K562 (cell line): ENCODE data around the gene PIGL. TPM values are rescaled to one million over a fixed set of nuclear protein-coding genes. Genes with fewer than 3 reads are reported as not detected.

Experiments
- ATAC-seq: fragments of 200-7000 bp; cut with Tn5 transposase; 3 replicates; pipeline ENCODE4 v1.9.1; 2020; ENCODE audit warnings: moderate library complexity
- BruUV-seq: library from RNA; stranded (reverse); fragments of 400-500 nt; replicated peaks from 2 replicates; lab custom pipeline; 2021; lab: Mats Ljungman, UMichigan
- CTCF ChIA-PET: fragments of 300-600 bp; formaldehyde crosslinking; extraction: SDS; loops from one replicate; lab custom pipeline; 2021; ENCODE audit warnings: low intra/inter-chr PET ratio; lab: Yijun Ruan, JAX
- POLR2A ChIA-PET: fragments of 300-600, 350-650 bp; sonication (Branson Sonifier 250); formaldehyde crosslinking; extraction: SDS; loops from one replicate; lab custom pipeline; 2021; ENCODE audit warnings: antibody characterized with exemption, inconsistent platforms; lab: Yijun Ruan, JAX
- DNase-seq, 4 experiments: peaks; one replicate each; pipeline versions ENCODE4 v3.0.0 to v3.0.0-alpha.2; 2011 to 2018; ENCODE audit warnings: low spot score in 3 of 4, mixed read lengths in 3 of 4; ENCODE audit errors: extremely low read depth in 1 of 4
- FAIRE-seq: peaks from 2 replicates; lab custom pipeline; 2011; peaks lifted over from hg19 to GRCh38; lab: Jason Lieb, UNC
- H2AFZ ChIP-seq: 2 replicates; pipeline ENCODE4 v1.6.0; 2011; ENCODE audit warnings: low read depth, low read length, control low read depth, inconsistent platforms
- H3K27ac ChIP-seq: fragments of 200-600 bp; 3 replicates; pipeline ENCODE4 v1.8.0; 2011; ENCODE audit warnings: low read depth, mild to moderate bottlenecking, control low read depth, inconsistent platforms, low read length, moderate library complexity, mixed read lengths; ENCODE audit errors: extremely low read depth
- H3K27me3 ChIP-seq, 2 experiments: fragments of 300-600 bp in 1 of 2; 2 replicates in 1 of 2; 3 replicates in 1 of 2; pipeline versions ENCODE4 v1.6.0 to v1.8.0; 2011; ENCODE audit warnings: inconsistent platforms in 2 of 2, low read length in 2 of 2, mild to moderate bottlenecking in 1 of 2, mixed read lengths in 1 of 2, moderate library complexity in 1 of 2; ENCODE audit not compliant: control insufficient read depth in 2 of 2, insufficient read depth in 2 of 2
- H3K36me3 ChIP-seq: fragments of 300-600 bp; 3 replicates; pipeline ENCODE4 v1.8.0; 2011; ENCODE audit warnings: mild to moderate bottlenecking, low read length, inconsistent platforms; ENCODE audit not compliant: control insufficient read depth, insufficient read depth
- H3K4me1 ChIP-seq, 2 experiments: fragments of 200-600 bp in 1 of 2; replicated peaks in 1 of 2; 2 replicates in 1 of 2; 3 replicates in 1 of 2; pipeline versions ENCODE4 v1.5.1 to v1.8.0; 2011; ENCODE audit warnings: inconsistent platforms in 2 of 2, low read length in 2 of 2, mild to moderate bottlenecking in 1 of 2, mixed read lengths in 1 of 2, moderate library complexity in 1 of 2; ENCODE audit not compliant: control insufficient read depth in 2 of 2, insufficient read depth in 2 of 2
- H3K4me2 ChIP-seq: 2 replicates; pipeline ENCODE4 v1.6.1; 2011; ENCODE audit warnings: low read length, control low read depth, inconsistent platforms, mixed read lengths; ENCODE audit not compliant: insufficient read depth
- H3K4me3 ChIP-seq: fragments of 200-600 bp; sonication (generic), shearing (Covaris generic); 2 replicates; pipeline ENCODE4 v1.5.1; 2016; ENCODE audit warnings: control low read depth, inconsistent platforms
- H3K79me2 ChIP-seq: fragments of 200-600 bp; 3 replicates; pipeline ENCODE4 v1.8.0; 2011; ENCODE audit warnings: low read length, inconsistent platforms; ENCODE audit not compliant: control insufficient read depth, insufficient read depth
- H3K9ac ChIP-seq, 2 experiments: 2 replicates each; pipeline versions ENCODE4 v1.6.0 to v1.6.1; 2011; ENCODE audit warnings: low read depth in 2 of 2, low read length in 2 of 2, control low read depth in 1 of 2, inconsistent platforms in 1 of 2, mild to moderate bottlenecking in 1 of 2, mixed read lengths in 1 of 2; ENCODE audit not compliant: insufficient read depth in 1 of 2
- H3K9me1 ChIP-seq: one replicate; pipeline ENCODE4 v1.6.0; 2011; ENCODE audit warnings: inconsistent platforms, mild to moderate bottlenecking, low read length, moderate library complexity; ENCODE audit not compliant: control insufficient read depth, insufficient read depth
- H3K9me3 ChIP-seq: replicated peaks from 2 replicates; pipeline ENCODE4 v1.5.1; 2011; ENCODE audit warnings: low read depth, low read length, inconsistent platforms; ENCODE audit not compliant: control insufficient read depth, insufficient read depth
- H4K20me1 ChIP-seq: replicated peaks from 2 replicates; pipeline ENCODE4 v1.6.1; 2011; ENCODE audit warnings: low read length, inconsistent platforms, mixed read lengths; ENCODE audit not compliant: control insufficient read depth, insufficient read depth
- CEBPB ChIP-seq: fragments of 450-650 bp; IDR thresholded peaks from 2 replicates; pipeline ENCODE4 v1.6.1; 2016; ENCODE audit warnings: missing genetic modification characterization, missing compliant biosample characterization
- CHD2 ChIP-seq: IDR thresholded peaks from 2 replicates; pipeline ENCODE4 v1.6.1; 2011; ENCODE audit warnings: low read depth, low read length
- CTBP1 ChIP-seq: fragments of 450-650 bp; IDR thresholded peaks from 2 replicates; pipeline ENCODE4 v1.6.1; 2016; ENCODE audit warnings: borderline replicate concordance
- DEAF1 ChIP-seq: fragments of 450-650 bp; formaldehyde crosslinking; IDR thresholded peaks from 2 replicates; pipeline ENCODE4 v1.4.0; 2020; ENCODE audit warnings: mild to moderate bottlenecking, moderate library complexity
- HEY1 ChIP-seq: fragments of 250-450 bp; sonication (Bioruptor Pico); IDR thresholded peaks from 2 replicates; pipeline ENCODE4 v1.5.0; 2020; ENCODE audit warnings: mild to moderate bottlenecking, moderate library complexity, borderline replicate concordance
- MEF2A ChIP-seq: IDR thresholded peaks from 2 replicates; pipeline ENCODE4 v1.6.1; 2011; ENCODE audit warnings: low read depth, mild to moderate bottlenecking, low read length, moderate library complexity; ENCODE audit not compliant: control insufficient read depth
- NFE2L1 ChIP-seq: fragments of 450-650 bp; IDR thresholded peaks from 2 replicates; pipeline ENCODE4 v1.6.1; 2016; ENCODE audit warnings: missing genetic modification characterization, low read depth, mild to moderate bottlenecking, missing compliant biosample characterization, moderate library complexity, borderline replicate concordance
- POLR2B ChIP-seq: fragments of 450-650 bp; IDR thresholded peaks from 2 replicates; pipeline ENCODE4 v1.6.1; 2018; ENCODE audit warnings: low read depth; ENCODE audit not compliant: partially characterized antibody
- RBM22 ChIP-seq: fragments of 200-400 bp; formaldehyde crosslinking; IDR thresholded peaks from 2 replicates; pipeline ENCODE4 v1.6.1; 2018; ENCODE audit warnings: low read length, low read depth; ENCODE audit not compliant: poor library complexity, severe bottlenecking
- SAFB ChIP-seq: fragments of 200-400 bp; formaldehyde crosslinking; IDR thresholded peaks from 2 replicates; pipeline ENCODE4 v1.6.1; 2017; ENCODE audit warnings: low read depth, low read length, borderline replicate concordance
- SMARCA4 ChIP-seq: fragments of 450-650 bp; IDR thresholded peaks from 2 replicates; pipeline ENCODE4 v1.6.1; 2016
- SOX6 ChIP-seq: fragments of 450-650 bp; IDR thresholded peaks from 2 replicates; pipeline ENCODE4 v1.6.1; 2014; ENCODE audit warnings: mild to moderate bottlenecking
- TSC22D4 ChIP-seq: fragments of 450-650 bp; IDR thresholded peaks from 2 replicates; pipeline ENCODE4 v1.6.1; 2016; ENCODE audit warnings: missing genetic modification characterization, missing biosample characterization, control low read depth
- U2AF2 ChIP-seq: fragments of 200-400 bp; formaldehyde crosslinking; optimal IDR thresholded peaks from 2 replicates; pipeline ENCODE3; 2017; ENCODE audit warnings: low read depth, mild to moderate bottlenecking, low read length
- WGBS: fragments of 100-300 bp; shearing (Covaris generic); methylation state at CpG from one replicate; pipeline ENCODE4 v1.1.6; 2016; ENCODE audit warnings: low coverage, mixed read lengths; ENCODE audit not compliant: insufficient coverage; ENCODE audit errors: missing lambda C conversion rate; 5-methylcytosine and 5-hydroxymethylcytosine counted together
- in situ Hi-C: fragments of 300-500 bp; cut with MboI; formaldehyde crosslinking; loops from 4 replicates; pipeline ENCODE4 v1.15.0; 2018; ENCODE audit warnings: inconsistent platforms, mixed read lengths
- intact Hi-C: fragments of 100-400 bp; cut with micrococcal nuclease; formaldehyde crosslinking; loops from 2 replicates; pipeline ENCODE4 v1.14.2; 2022
- polyA plus RNA-seq, 8 experiments: library from polyadenylated mRNA; depleted of rRNA in 4 of 8; stranded (reverse) in 5 of 8; unstranded in 3 of 8; fragments of >200 nt; fragmentation: Nextera tagmentation in 2 of 8; fragmentation: Illumina TruSeq in 1 of 8; extraction: Ambion mirVana in 2 of 8; extraction: Trizol in 1 of 8; gene quantifications; 2 replicates each; pipeline versions ENCODE4 v1.2.1 to v1.2.3, GENCODE V29; 2011 to 2014; ENCODE audit warnings: inconsistent platforms in 1 of 8, missing spikeins in 1 of 8
- total RNA-seq, 7 experiments: library from RNA; depleted of rRNA in 6 of 7; stranded (reverse); fragments of >200 nt in 6 of 7; fragmentation: Illumina TruSeq in 2 of 7; extraction: Trizol in 2 of 7; gene quantifications; 2 replicates each; pipeline versions ENCODE4 v1.2.1 to v1.2.3, GENCODE V29; 2011 to 2021; ENCODE audit warnings: low replicate concordance in 1 of 7

The PIGL gene
- total and polyA plus RNA-seq, 9 of the 15 experiments (the other 6 are each of a cell fraction or from before 2014, with no cell fraction given), result 19.9 to 55.3 (median 29.6) TPM

DNA sequence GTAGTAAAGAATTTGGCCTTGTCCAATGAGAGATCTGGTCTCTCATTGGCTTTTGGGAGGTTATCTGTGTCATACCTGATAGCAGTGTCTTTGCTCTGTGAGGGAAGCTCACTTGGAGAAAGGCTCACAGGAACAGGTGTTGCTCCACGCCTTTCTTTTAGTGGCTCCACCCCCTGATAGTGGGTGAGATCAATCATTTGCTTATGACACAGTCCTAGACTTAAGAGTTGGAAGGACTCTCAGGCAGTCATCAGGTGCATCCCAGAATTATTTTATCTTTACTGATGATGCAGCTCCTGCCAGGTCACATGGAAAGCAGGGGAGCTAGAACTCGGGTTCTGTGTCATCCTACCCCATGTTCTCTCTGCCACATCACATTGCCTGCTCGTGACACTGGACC is 76.9 kb downstream of the PIGL start:
- no peaks in the 10 kb centered on the region for H3K9me1 ChIP-seq
- intact Hi-C loops, result no loop called here
- FAIRE-seq (no peak), ATAC-seq (no peak)
- H3K27ac ChIP-seq, result no peak overlapping the region
- no TSS peak for BruUV-seq
- TF ChIP-seq SAFB (no peak), DEAF1 (CRISPR knock-in tag) (no peak), CTBP1 (no peak), CEBPB (tag) (no peak), POLR2B (no peak), NFE2L1 (no peak), MEF2A (no peak), U2AF2 (no peak), CHD2 (no peak), HEY1 (CRISPR knock-in tag) (no peak), RBM22 (no peak), SOX6 (no peak), TSC22D4 (tag) (no peak), SMARCA4 (no peak)
- TF ChIP-seq, all 486 proteins: peak for 0
- ChIA-PET POLR2A (interaction anchor here (0.6 to 1.0 kb wide), 3 partner anchors 8 to 1398 kb away, joined by 3 read pairs; no protein-coding TSS in a partner anchor), CTCF (no interaction called here)
- WGBS, result 60% methylated on average over 3 of the region's 3 CpGs
- no peaks in the 10 kb centered on the region for H4K20me1 ChIP-seq
- no peaks in the 10 kb centered on the region for H3K79me2 ChIP-seq
- H3K36me3 ChIP-seq, result no peaks in the 10 kb centered on the region
- H3K4me2 ChIP-seq, result no peak overlapping the region
- H2AFZ ChIP-seq, result no peak overlapping the region
- no peak overlapping the region for H3K4me3 ChIP-seq
- no peaks in the 10 kb centered on the region for H3K27me3 ChIP-seq
- in situ Hi-C loops, result no loop called here
- peaks cover 9 to 29% of the 10 kb centered on the region in 2 experiments; a peak in 4 of 5 replicates for H3K4me1 ChIP-seq
- no peak overlapping the region for H3K9ac ChIP-seq
- DNase-seq, result peak in 1 of 4 experiments; percentile 20
- H3K9me3 ChIP-seq, result no peaks in the 10 kb centered on the region
